ENCODE data around the gene IL17A.

IL17A gene

GRCh38 chr6:52217761-52218160, 31.6 kb downstream of the IL17A start:
- no peak for DNase-seq

DNA sequence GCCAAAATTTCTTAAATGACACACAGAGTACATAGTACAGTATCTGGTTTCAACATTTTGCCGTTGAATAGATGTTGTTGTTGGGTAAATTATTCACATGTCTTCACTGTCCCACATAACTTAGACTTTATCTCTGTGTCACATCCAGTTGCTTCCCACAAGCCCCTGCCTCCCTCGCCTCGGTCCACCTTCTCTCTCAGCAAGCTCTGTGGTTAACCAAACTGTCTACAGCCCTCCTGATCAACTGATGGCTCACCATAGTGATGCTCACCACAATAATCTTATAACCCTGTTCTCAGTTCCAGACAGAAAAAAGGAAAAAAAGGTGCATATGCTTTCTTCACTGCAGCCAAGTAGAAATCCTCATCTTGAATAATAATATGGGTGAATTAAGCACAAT, 35.1 kb downstream of the IL17A start:
- no peak for DNase-seq

DNA sequence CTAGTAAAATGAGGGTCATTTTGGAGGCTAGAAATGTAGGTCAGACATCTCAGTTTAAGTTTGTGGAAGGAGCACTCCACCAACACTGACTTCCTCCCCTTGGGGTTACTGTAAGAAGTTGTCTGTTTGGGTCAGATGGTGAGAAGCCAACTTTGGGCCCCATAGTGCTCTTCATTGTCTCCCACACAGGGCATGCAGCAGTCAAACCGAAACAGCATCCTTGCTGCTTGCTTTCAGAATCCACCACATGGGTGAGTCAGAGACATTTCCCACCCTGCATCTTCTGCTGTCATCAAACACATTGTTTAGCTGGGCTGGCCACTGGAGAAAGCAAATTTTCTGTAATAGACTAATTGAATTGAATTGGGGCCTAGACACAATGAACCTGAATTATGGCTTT, 41.3 kb downstream of the IL17A start:
- no peak for DNase-seq

GRCh38 chr6:52230685-52231084, 44.5 kb downstream of the IL17A start:
- no peak for DNase-seq

GRCh38 chr6:52231406-52232127, 45.4 kb downstream of the IL17A start:
- no peak for DNase-seq

- no peak for DNase-seq
Measured at GRCh38 chr6:52233005-52233404, 46.8 kb downstream of the IL17A start.

DNA sequence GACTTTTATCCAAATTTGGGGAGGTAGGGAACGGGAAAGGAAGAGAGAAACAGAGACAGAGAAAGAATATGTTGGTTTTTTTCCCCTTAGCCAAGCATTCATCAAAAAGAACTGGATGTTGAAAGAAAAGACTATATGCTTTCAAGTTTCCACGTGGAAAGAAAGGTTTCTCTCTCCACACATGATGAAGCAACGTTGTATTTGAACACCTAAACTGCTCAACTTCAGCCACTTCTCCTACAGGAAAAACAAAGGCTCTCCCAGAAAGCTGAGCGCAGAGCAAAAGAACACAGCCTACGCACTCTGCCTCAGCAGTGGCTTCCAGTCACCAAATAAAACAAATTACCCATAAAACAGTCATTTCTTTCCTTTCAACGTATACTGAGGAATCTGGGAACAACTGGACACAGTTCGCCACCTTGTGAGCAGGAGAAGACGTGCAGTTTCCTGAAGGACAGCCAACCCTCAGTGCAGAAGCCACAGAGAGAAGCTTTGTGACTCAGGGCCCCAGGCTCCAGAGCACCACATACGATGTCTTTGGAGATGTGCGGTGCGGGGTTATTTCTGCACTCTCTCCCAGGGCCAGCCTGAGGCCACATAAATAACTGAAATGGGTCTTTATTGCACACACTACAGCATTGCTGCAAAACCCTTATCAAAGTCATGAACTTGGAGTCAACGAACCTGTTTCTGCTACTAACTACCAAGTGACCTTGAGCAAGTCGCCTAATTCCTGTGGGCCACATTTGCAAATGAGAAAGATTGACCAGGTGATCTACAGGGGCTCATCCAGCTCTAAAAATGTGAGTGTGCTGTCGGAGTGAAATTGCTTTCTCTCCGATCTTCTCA, 48.0 kb downstream of the IL17A start:
- DNase-seq: peak; percentile 1

Data from NCI-H1694 treated with DMSO at 0.1 percent for 48 hours (cell line).